ENCODE measurements around the gene REV1. TPM values are rescaled to one million over a fixed set of nuclear protein-coding genes. Genes with fewer than 3 reads are reported as not detected.
A peak's percentile ranks its signal among the peaks of the same experiment; 100 is the strongest.

Gene REV1
- total RNA-seq, 6 experiments from 2014 or later = 12.6 to 21.6 (median 13.6) TPM

- ATAC-seq (peak; percentile 35 to 74 (median 56)), DNase-seq (no peak)
- Histone ChIP-seq H3K27me3 (no peaks in the 10 kb centered on the region), H3K4me1 (no peaks in the 10 kb centered on the region), H3K9me3 (no peaks in the 10 kb centered on the region), H3K27ac (no peak overlapping the region), H3K36me3 (peaks cover 0 to 21% (median 13%) of the 10 kb centered on the region in 4 donors), H3K4me3 (no peak overlapping the region)
- no peak for TF ChIP-seq POLR2A (IDR thresholded peaks at IDR 0.05)
- TF ChIP-seq CTCF (IDR thresholded peaks at IDR 0.05) = peak; percentile 22 to 32 (median 26)
- intact Hi-C loops (cut with DNase I) = no loop called here
- 58% methylated on average over 1 of the region's 1 CpG for WGBS (ENCODE audit: insufficient coverage, low coverage, low lambda C conversion rate, missing lambda C conversion rate)
Observed at GRCh38 chr2:99442837-99443236, 47.0 kb downstream of the REV1 start.

- Histone ChIP-seq H3K27me3 (no peaks in the 10 kb centered on the region), H3K4me3 (no peak overlapping the region), H3K36me3 (peaks cover 0 to 21% (median 13%) of the 10 kb centered on the region in 4 donors), H3K9me3 (no peaks in the 10 kb centered on the region), H3K4me1 (no peaks in the 10 kb centered on the region), H3K27ac (no peak overlapping the region)
- intact Hi-C loops (cut with DNase I) = no loop called here
- ATAC-seq (no peak), DNase-seq (no peak)
- TF ChIP-seq POLR2A (IDR thresholded peaks at IDR 0.05) (no peak), CTCF (IDR thresholded peaks at IDR 0.05) (no peak)
- 72% methylated on average over 3 of the region's 4 CpGs for WGBS (ENCODE audit: insufficient coverage, low coverage, low lambda C conversion rate, missing lambda C conversion rate)
Observed at GRCh38 chr2:99439971-99440505, 49.8 kb downstream of the REV1 start.

GRCh38 chr2:99436874-99437273, 52.9 kb downstream of the REV1 start:
- DNase-seq = no peak
- no peak overlapping the region for H3K4me3 ChIP-seq
- 99% methylated on average over 10 of the region's 10 CpGs for WGBS (ENCODE audit: insufficient coverage, low coverage, low lambda C conversion rate, missing lambda C conversion rate)
- H3K9me3 ChIP-seq = no peaks in the 10 kb centered on the region
- intact Hi-C loops (cut with DNase I) = no loop called here
- H3K36me3 ChIP-seq = peaks cover 0 to 20% (median 13%) of the 10 kb centered on the region in 4 donors
- no peaks in the 10 kb centered on the region for H3K27me3 ChIP-seq
- no peaks in the 10 kb centered on the region for H3K4me1 ChIP-seq
- ATAC-seq = no peak
- TF ChIP-seq POLR2A (IDR thresholded peaks at IDR 0.05) (no peak), CTCF (IDR thresholded peaks at IDR 0.05) (no peak)
- no peak overlapping the region for H3K27ac ChIP-seq

GRCh38 chr2:99433340-99433739, 56.5 kb downstream of the REV1 start:
- no peak for ATAC-seq
- no peak overlapping the region for H3K27ac ChIP-seq
- no peaks in the 10 kb centered on the region for H3K4me1 ChIP-seq
- no peak for DNase-seq
- H3K9me3 ChIP-seq = no peaks in the 10 kb centered on the region
- TF ChIP-seq POLR2A (IDR thresholded peaks at IDR 0.05) (no peak), CTCF (IDR thresholded peaks at IDR 0.05) (no peak)
- H3K36me3 ChIP-seq = peaks cover 0 to 26% (median 5%) of the 10 kb centered on the region in 4 donors
- intact Hi-C loops (cut with DNase I) = no loop called here
- no peaks in the 10 kb centered on the region for H3K27me3 ChIP-seq
- WGBS (ENCODE audit: insufficient coverage, low coverage, low lambda C conversion rate, missing lambda C conversion rate) = 70% methylated on average over 2 of the region's 2 CpGs
- H3K4me3 ChIP-seq = no peak overlapping the region
